Fibroblast of skin of left biceps (primary cell): ENCODE measurements around the gene VKORC1.

Experiments used
- DNase-seq, 2 experiments: peaks; one replicate each; pipeline ENCODE4 v3.0.0-alpha.2; 2013; ENCODE audit warnings: low read depth in 2 of 2

Gene VKORC1

GRCh38 chr16:31082368-31083045, 12.1 kb downstream of the VKORC1 start:
- DNase-seq: no peak

- no peak for DNase-seq
These were observed 12.9 kb downstream of the VKORC1 start for GRCh38 chr16:31081428-31082351.

GRCh38 chr16:31080756-31081419, 13.7 kb downstream of the VKORC1 start:
- no peak for DNase-seq

GRCh38 chr16:31080035-31080629, 14.5 kb downstream of the VKORC1 start:
- DNase-seq: no peak

DNA sequence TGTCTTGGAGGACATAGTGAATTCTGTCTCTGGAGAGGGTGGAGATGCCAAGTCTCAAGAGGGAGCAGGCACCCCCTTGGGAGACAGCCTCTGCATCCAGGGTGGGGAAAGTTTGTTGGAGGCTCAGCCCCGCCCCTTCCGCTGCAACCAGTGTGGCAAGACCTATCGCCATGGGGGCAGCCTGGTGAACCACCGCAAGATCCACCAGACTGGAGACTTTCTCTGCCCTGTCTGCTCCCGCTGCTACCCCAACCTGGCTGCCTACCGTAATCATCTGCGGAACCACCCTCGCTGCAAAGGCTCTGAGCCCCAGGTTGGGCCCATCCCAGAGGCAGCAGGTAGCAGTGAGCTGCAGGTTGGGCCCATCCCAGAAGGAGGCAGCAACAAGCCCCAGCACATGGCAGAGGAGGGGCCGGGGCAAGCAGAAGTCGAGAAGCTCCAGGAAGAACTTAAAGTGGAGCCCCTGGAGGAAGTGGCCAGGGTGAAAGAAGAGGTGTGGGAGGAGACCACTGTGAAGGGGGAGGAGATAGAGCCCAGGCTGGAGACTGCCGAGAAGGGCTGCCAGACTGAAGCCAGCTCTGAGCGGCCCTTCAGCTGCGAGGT, 15.2 kb downstream of the VKORC1 start:
- DNase-seq: no peak

DNA sequence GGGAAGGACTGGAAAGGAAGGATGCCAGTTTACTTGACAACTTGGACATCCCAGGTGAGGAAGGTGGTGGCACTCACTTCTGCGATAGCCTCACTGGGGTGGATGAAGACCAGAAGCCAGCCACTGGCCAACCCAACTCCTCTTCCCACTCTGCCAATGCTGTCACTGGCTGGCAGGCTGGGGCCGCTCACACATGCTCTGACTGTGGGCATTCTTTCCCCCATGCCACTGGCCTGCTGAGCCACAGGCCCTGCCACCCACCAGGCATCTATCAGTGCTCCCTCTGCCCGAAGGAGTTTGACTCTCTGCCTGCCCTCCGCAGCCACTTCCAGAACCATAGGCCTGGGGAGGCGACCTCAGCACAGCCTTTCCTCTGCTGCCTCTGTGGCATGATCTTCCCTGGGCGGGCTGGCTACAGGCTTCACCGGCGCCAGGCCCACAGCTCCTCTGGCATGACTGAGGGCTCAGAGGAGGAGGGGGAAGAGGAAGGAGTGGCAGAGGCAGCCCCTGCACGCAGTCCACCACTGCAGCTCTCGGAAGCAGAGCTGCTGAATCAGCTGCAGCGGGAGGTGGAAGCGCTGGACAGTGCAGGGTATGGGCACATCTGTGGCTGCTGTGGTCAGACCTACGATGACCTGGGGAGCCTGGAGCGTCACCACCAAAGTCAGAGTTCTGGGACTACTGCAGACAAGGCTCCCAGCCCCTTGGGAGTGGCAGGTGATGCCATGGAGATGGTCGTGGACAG, 15.8 kb downstream of the VKORC1 start:
- no peak for DNase-seq

DNA sequence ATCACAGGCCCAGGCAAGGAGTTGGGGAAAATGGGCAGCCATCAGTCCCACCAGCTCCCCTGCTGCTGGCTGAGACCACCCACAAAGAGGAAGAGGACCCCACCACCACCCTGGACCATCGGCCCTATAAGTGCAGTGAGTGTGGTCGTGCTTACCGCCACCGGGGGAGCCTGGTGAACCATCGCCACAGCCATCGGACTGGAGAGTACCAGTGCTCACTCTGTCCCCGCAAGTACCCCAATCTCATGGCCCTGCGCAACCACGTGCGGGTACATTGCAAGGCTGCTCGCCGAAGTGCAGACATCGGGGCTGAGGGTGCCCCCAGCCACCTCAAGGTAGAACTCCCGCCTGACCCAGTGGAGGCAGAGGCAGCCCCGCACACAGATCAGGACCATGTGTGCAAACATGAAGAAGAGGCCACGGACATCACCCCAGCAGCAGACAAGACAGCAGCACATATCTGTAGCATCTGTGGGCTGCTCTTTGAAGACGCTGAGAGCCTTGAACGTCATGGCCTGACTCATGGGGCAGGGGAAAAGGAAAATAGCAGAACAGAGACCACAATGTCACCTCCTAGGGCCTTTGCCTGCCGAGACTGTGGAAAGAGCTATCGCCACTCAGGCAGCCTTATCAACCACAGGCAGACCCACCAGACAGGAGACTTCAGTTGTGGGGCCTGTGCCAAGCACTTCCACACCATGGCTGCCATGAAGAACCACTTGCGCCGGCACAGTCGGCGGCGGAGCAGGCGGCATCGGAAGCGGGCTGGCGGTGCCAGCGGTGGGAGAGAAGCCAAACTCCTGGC, 16.8 kb downstream of the VKORC1 start:
- no peak for DNase-seq

DNA sequence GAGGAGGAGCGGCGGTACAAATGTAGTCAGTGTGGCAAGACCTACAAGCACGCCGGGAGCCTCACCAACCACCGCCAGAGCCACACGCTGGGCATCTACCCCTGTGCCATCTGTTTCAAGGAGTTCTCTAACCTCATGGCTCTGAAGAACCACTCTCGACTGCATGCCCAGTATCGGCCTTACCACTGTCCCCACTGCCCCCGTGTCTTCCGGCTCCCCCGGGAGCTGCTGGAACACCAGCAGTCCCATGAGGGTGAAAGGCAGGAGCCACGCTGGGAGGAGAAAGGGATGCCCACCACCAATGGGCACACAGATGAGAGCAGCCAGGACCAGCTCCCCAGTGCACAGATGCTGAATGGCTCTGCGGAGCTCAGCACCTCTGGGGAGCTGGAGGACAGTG, 17.6 kb downstream of the VKORC1 start:
- DNase-seq: no peak

DNA sequence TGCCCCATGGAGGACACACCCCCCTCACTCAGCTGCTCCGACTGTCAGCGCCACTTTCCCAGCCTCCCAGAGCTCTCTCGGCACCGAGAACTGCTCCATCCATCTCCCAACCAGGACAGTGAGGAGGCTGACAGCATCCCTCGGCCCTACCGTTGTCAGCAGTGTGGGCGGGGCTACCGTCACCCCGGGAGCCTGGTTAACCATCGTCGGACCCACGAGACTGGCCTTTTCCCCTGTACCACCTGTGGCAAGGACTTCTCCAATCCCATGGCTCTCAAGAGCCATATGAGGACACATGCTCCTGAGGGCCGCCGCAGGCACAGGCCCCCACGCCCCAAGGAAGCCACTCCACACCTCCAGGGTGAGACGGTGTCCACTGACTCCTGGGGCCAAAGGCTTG, 18.3 kb downstream of the VKORC1 start:
- DNase-seq: no peak

GRCh38 chr16:31074814-31075183, 19.8 kb downstream of the VKORC1 start:
- no peak for DNase-seq

GRCh38 chr16:31073970-31074813, 20.4 kb downstream of the VKORC1 start, which contains the start of the genes ZNF646 and ZNF668:
Gene ZNF646 (plus strand): TSS chr16:31074422. CDS start chr16:31076325, 1,903 bp downstream.
Gene ZNF668 (minus strand): TSS chr16:31074240. CDS start chr16:31064459, 9,781 bp downstream.
- DNase-seq: peak; percentile 96 to 97

GRCh38 chr16:31073142-31073969, 21.2 kb downstream of the VKORC1 start:
- DNase-seq: peak; percentile 69 to 72

- no peak for DNase-seq
These were observed 22.0 kb downstream of the VKORC1 start for GRCh38 chr16:31072540-31073141.

DNA sequence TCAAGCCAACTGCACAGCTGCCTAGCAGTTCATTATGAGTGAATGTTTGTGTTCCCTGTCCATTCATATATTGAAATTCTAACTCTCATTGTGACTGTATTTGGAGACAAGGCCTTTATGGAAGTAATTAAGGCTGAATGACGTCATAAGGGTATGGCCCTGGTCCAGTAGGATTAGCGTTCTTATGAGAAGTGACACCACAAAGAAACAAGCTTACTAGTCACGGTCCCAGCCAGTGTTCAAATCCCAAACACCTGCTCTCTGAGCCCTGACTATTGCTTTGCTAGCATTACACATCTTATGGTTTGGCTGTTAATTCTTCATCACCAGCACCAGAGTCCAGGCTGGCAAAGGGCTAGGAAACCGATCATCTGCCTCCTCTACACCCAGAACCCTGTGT, 22.7 kb downstream of the VKORC1 start:
- DNase-seq: peak; percentile 66 to 68

GRCh38 chr16:31067342-31067741, 27.3 kb downstream of the VKORC1 start:
- no peak for DNase-seq

GRCh38 chr16:31064882-31065461, 29.6 kb downstream of the VKORC1 start:
- DNase-seq: peak; percentile 81 to 86
